ENCODE measurements around the gene SPINK9. TPM values are rescaled to one million over a fixed set of nuclear protein-coding genes. Genes with fewer than 3 reads are reported as not detected.
"Not testable (repeated sequence)": the region's sequence is repeated elsewhere in the genome, so short reads cannot be mapped to it uniquely, and the experiment has no call there.

Gene SPINK9
- total RNA-seq, 4 donors from 2014 or later: not detected

DNA sequence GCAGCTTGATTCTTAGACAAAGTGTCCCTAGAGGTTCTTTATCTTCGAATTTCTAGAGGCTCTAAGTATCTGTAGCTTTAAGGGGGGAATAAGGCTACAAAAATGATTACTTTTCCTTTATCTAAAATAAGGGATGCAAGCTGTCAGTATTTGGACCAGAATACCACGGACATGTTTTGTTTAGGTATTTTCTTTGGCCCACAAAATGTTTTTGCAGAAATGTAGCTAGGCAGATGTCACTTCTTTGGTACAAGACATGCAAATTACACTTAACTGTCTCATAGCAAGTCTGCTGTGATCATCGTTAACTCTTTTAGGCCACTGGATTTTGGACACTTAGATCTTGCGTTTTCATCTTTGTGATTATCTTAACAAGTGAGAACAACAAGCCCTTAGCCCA lies 20.6 kb upstream of the SPINK9 start:
- no peak for TF ChIP-seq POLR2A (IDR thresholded peaks at IDR 0.05)
- TF ChIP-seq, protein P1, sequence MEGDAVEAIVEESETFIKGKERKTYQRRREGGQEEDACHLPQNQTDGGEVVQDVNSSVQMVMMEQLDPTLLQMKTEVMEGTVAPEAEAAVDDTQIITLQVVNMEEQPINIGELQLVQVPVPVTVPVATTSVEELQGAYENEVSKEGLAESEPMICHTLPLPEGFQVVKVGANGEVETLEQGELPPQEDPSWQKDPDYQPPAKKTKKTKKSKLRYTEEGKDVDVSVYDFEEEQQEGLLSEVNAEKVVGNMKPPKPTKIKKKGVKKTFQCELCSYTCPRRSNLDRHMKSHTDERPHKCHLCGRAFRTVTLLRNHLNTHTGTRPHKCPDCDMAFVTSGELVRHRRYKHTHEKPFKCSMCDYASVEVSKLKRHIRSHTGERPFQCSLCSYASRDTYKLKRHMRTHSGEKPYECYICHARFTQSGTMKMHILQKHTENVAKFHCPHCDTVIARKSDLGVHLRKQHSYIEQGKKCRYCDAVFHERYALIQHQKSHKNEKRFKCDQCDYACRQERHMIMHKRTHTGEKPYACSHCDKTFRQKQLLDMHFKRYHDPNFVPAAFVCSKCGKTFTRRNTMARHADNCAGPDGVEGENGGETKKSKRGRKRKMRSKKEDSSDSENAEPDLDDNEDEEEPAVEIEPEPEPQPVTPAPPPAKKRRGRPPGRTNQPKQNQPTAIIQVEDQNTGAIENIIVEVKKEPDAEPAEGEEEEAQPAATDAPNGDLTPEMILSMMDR (IDR thresholded peaks at IDR 0.05 in 4 of 5, conservative IDR thresholded peaks at IDR 0.05 in 1 of 5): no peak
- DNase-seq (no peak), ATAC-seq (no peak)
- Histone ChIP-seq H3K36me3 (no peaks in the 10 kb centered on the region), H3K9me3 (no peaks in the 10 kb centered on the region), H3K27me3 (no peaks in the 10 kb centered on the region), H3K4me3 (no peak overlapping the region), H3K4me1 (no peaks in the 10 kb centered on the region), H3K27ac (no peak overlapping the region)
- intact Hi-C loops (cut with DNase I; ENCODE audit: low total_unique reads) (no loop called here), in situ Hi-C loops (cut with MboI; ENCODE audit: low sequenced_read_pairs in 4 of 4) (no loop called here)

DNA sequence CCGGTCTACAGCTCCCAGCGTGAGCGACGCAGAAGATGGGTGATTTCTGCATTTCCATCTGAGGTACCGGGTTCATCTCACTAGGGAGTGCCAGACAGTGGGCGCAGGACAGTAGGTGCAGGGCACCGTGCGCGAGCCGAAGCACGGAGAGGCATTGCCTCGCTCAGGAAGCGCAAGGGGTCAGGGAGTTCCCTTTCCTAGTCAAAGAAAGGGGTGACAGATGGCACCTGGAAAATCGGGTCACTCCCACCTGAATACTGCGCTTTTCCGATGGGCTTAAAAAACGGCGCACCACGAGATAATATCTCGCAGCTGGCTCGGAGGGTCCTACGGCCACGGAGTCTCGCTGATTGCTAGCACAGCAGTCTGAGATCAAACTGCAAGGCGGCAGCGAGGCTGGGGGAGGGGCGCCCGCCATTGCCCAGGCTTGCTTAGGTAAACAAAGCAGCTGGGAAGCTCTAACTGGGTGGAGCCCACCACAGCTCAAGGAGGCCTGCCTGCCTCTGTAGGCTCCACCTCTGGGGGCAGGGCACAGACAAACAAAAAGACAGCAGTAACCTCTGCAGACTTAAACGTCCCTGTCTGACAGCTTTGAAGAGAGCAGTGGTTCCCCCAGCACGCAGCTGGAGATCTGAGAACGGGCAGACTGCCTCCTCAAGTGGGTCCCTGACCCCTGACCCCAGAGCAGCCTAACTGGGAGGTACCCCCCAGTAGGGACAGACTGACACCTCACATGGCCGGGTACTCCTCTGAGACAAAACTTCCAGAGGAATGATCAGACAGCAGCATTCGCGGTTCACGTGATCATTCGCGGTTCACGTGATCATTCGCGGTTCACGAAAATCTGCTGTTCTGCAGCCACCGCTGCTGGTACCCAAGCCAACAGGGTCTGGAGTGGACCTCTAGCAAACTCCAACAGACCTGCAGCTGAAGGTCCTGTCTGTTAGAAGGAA lies 15.1 kb upstream of the SPINK9 start:
- H3K27me3 ChIP-seq; in situ Hi-C loops (cut with MboI; ENCODE audit: low sequenced_read_pairs in 4 of 4); DNase-seq; H3K4me1 ChIP-seq; intact Hi-C loops (cut with DNase I; ENCODE audit: low total_unique reads); ATAC-seq; H3K27ac ChIP-seq; H3K9me3 ChIP-seq; H3K36me3 ChIP-seq: not testable (repeated sequence)
- peak overlapping the region in 1 of 4 donors; percentile 51 for H3K4me3 ChIP-seq

DNA sequence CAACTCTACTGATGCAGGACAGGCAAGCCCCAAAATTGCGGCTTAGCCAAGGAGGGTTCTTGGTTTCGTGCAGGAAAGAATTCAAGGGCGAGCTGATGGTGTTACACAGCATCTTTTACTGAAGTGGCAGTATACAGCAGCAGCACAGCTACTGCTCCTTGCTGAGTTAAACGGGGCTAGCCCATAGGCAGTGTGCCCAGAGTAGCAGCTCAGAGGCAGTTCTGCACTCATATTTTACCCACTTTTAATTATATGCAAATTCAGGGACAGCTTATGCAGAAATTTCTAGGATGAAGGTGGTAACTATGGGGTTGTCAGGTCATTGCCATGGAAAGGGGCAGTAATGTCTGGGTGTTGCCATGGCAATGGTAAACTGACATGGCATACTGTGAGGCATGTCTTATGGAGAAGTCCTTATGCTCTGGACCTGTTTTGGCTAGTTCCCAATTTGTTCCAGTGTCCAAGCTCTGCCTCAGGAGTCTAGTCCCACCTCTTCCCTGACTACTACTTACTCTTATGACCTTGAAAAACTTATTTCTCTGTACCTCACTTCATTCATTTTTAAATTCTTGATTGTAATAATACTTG lies 2.0 kb upstream of the SPINK9 start:
- no peak for TF ChIP-seq POLR2A (IDR thresholded peaks at IDR 0.05)
- TF ChIP-seq, protein P1 (IDR thresholded peaks at IDR 0.05 in 4 of 5, conservative IDR thresholded peaks at IDR 0.05 in 1 of 5): no peak
- H3K4me3 ChIP-seq: no peak overlapping the region
- no peak overlapping the region for H3K27ac ChIP-seq
- no peak for ATAC-seq
- no peaks in the 10 kb centered on the region for H3K4me1 ChIP-seq
- H3K36me3 ChIP-seq: no peaks in the 10 kb centered on the region
- no peak for DNase-seq
- no peaks in the 10 kb centered on the region for H3K9me3 ChIP-seq
- no peaks in the 10 kb centered on the region for H3K27me3 ChIP-seq
- in situ Hi-C loops (cut with MboI; ENCODE audit: low sequenced_read_pairs in 4 of 4) (no loop called here), intact Hi-C loops (cut with DNase I; ENCODE audit: low total_unique reads) (no loop called here)

DNA sequence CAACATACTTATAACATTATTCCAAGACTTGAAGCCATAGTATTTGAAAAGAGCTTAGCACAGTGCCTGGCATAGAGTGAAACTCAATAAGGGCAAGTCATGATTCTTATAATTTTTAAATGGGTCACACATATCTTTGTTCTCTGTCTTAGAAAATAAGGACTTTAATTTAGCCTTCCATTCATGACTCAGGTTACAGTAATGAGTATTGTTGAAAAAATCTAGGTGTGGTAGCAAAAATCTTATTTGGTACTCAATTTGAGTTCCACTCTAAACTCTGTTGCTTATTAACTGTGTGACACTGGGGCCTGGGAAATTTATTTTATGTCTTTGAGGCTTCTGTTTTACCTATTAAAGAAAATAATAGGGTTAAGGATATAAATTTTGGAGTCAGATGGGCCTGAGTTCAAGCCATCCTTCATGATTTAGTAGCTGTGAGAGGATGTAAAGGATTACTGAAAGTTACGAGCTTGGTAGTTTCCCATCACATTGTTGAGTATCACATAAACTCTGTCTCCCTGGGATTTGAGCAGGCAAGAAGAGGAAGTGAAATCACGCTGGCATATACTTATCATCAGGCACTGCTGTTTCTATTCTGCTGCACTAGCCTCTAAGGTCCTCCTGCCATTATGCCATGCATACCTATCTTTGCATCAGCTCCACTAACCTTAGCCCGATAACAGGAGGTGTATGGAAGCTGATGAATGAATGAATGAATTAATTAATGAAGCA lies 1.5 kb downstream of the SPINK9 start:
- ATAC-seq (no peak), DNase-seq (no peak)
- intact Hi-C loops (cut with DNase I; ENCODE audit: low total_unique reads) (no loop called here), in situ Hi-C loops (cut with MboI; ENCODE audit: low sequenced_read_pairs in 4 of 4) (no loop called here)
- Histone ChIP-seq H3K4me1 (no peaks in the 10 kb centered on the region), H3K36me3 (no peaks in the 10 kb centered on the region), H3K9me3 (no peaks in the 10 kb centered on the region), H3K4me3 (no peak overlapping the region), H3K27ac (no peak overlapping the region), H3K27me3 (no peaks in the 10 kb centered on the region)
- TF ChIP-seq POLR2A (IDR thresholded peaks at IDR 0.05): no peak
- TF ChIP-seq, protein P1 (IDR thresholded peaks at IDR 0.05 in 4 of 5, conservative IDR thresholded peaks at IDR 0.05 in 1 of 5): no peak

All from gastrocnemius medialis (tissue), 4 donors.